HEK293 (cell line): ENCODE measurements around the gene FAM110D.

Experiments used
- CTCF ChIA-PET: fragments of 350-600 bp; formaldehyde crosslinking; extraction: SDS; loops from one replicate; lab custom pipeline; 2021; ENCODE audit warnings: antibody characterized with exemption; lab: Yijun Ruan, JAX
- POLR2A ChIA-PET: fragments of 300-600 bp; formaldehyde crosslinking; extraction: SDS; loops from one replicate; lab custom pipeline; 2020; ENCODE audit warnings: antibody characterized with exemption, inconsistent platforms; lab: Yijun Ruan, JAX
- H3K27ac ChIP-seq: fragments of 200-500 bp; sonication (Bioruptor generic); 2 replicates; pipeline ENCODE4 v1.5.1; 2014; ENCODE audit warnings: low read depth, low read length, control low read depth, inconsistent platforms; ENCODE audit errors: extremely low read depth
- H3K36me3 ChIP-seq, 2 experiments: fragments of 200-500 bp in 1 of 2; sonication (Bioruptor generic) in 1 of 2; 1 replicate in 1 of 2; 2 replicates in 1 of 2; pipeline ENCODE4 v1.5.1; 2014 to 2017; ENCODE audit warnings: inconsistent platforms in 2 of 2, low read length in 2 of 2; ENCODE audit not compliant: control insufficient read depth in 2 of 2, insufficient read depth in 1 of 2
- H3K4me1 ChIP-seq: fragments of 200-500 bp; sonication (Bioruptor generic); 2 replicates; pipeline ENCODE4 v1.5.1; 2014; ENCODE audit warnings: mild to moderate bottlenecking, low read length, inconsistent platforms; ENCODE audit not compliant: control insufficient read depth, insufficient read depth
- H3K4me3 ChIP-seq: 2 replicates; pipeline ENCODE4 v1.5.1; 2011; ENCODE audit warnings: low read depth, mild to moderate bottlenecking, control low read depth, low read length, moderate library complexity
- H3K9me3 ChIP-seq: fragments of 200-500 bp; sonication (Bioruptor generic); 2 replicates; pipeline ENCODE4 v1.5.1; 2014; ENCODE audit warnings: low read depth, low read length, inconsistent platforms; ENCODE audit not compliant: control insufficient read depth, insufficient read depth
- ELK4 ChIP-seq: IDR thresholded peaks from 2 replicates; pipeline ENCODE4 v1.6.1; 2011; ENCODE audit warnings: mild to moderate bottlenecking, low read depth, low read length, borderline replicate concordance
- GLI2 ChIP-seq: fragments of 450-650 bp; formaldehyde crosslinking; IDR thresholded peaks from 2 replicates; pipeline ENCODE4; 2017; ENCODE audit warnings: missing biosample characterization, missing genetic modification characterization, low read depth, borderline replicate concordance
- GLI4 ChIP-seq: fragments of 450-650 bp; formaldehyde crosslinking; IDR thresholded peaks from 2 replicates; pipeline ENCODE4 v1.5.1; 2016; ENCODE audit warnings: missing biosample characterization, missing genetic modification characterization
- GLIS2 ChIP-seq: fragments of 450-650 bp; formaldehyde crosslinking; IDR thresholded peaks from 2 replicates; pipeline ENCODE4 v1.5.1; 2016; ENCODE audit warnings: missing biosample characterization, missing genetic modification characterization
- KLF1 ChIP-seq: fragments of 450-650 bp; formaldehyde crosslinking; IDR thresholded peaks from 2 replicates; pipeline ENCODE4 v1.5.1; 2016; ENCODE audit warnings: missing biosample characterization, missing genetic modification characterization
- KLF10 ChIP-seq: fragments of 450-650 bp; IDR thresholded peaks from 2 replicates; pipeline ENCODE4 v1.5.1; 2018; ENCODE audit warnings: missing biosample characterization, mild to moderate bottlenecking, missing genetic modification characterization
- KLF8 ChIP-seq: fragments of 450-650 bp; formaldehyde crosslinking; IDR thresholded peaks from 2 replicates; pipeline ENCODE4 v1.5.1; 2016; ENCODE audit warnings: missing biosample characterization, missing genetic modification characterization
- KLF9 ChIP-seq: fragments of 450-650 bp; formaldehyde crosslinking; IDR thresholded peaks from 2 replicates; pipeline ENCODE4 v1.5.1; 2016; ENCODE audit warnings: missing biosample characterization, missing genetic modification characterization, low read depth
- MYNN ChIP-seq: fragments of 450-650 bp; formaldehyde crosslinking; IDR thresholded peaks from 2 replicates; pipeline ENCODE4 v1.5.1; 2016; ENCODE audit warnings: missing biosample characterization, missing genetic modification characterization, borderline replicate concordance
- SCRT2 ChIP-seq: fragments of 450-650 bp; formaldehyde crosslinking; IDR thresholded peaks from 2 replicates; pipeline ENCODE4 v1.5.1; 2016; ENCODE audit warnings: missing biosample characterization, missing genetic modification characterization
- YY1 ChIP-seq: fragments of 450-650 bp; formaldehyde crosslinking; IDR thresholded peaks from 2 replicates; pipeline ENCODE4 v1.5.1; 2018; ENCODE audit warnings: missing biosample characterization, missing genetic modification characterization
- YY2 ChIP-seq: fragments of 450-650 bp; formaldehyde crosslinking; IDR thresholded peaks from 2 replicates; pipeline ENCODE4 v1.5.1; 2016; ENCODE audit warnings: missing biosample characterization, missing genetic modification characterization
- ZBTB6 ChIP-seq: fragments of 450-650 bp; formaldehyde crosslinking; IDR thresholded peaks from 2 replicates; pipeline ENCODE4 v1.5.1; 2017; ENCODE audit warnings: missing biosample characterization, missing genetic modification characterization
- ZBTB7A ChIP-seq: fragments of 450-650 bp; formaldehyde crosslinking; IDR thresholded peaks from 2 replicates; pipeline ENCODE4 v1.5.1; 2016; ENCODE audit warnings: low read depth, missing biosample characterization, missing genetic modification characterization
- ZIC2 ChIP-seq: fragments of 450-650 bp; formaldehyde crosslinking; IDR thresholded peaks from 2 replicates; pipeline ENCODE4 v1.5.1; 2016; ENCODE audit warnings: missing biosample characterization, missing genetic modification characterization
- ZNF112 ChIP-seq: fragments of 450-650 bp; formaldehyde crosslinking; IDR thresholded peaks from 2 replicates; pipeline ENCODE4 v1.5.0; 2017; ENCODE audit warnings: missing biosample characterization, missing genetic modification characterization
- ZNF133 ChIP-seq: fragments of 450-650 bp; formaldehyde crosslinking; IDR thresholded peaks from 2 replicates; pipeline ENCODE4 v1.5.1; 2016; ENCODE audit warnings: missing biosample characterization, missing genetic modification characterization
- ZNF138 ChIP-seq: fragments of 450-650 bp; formaldehyde crosslinking; IDR thresholded peaks from 2 replicates; pipeline ENCODE4 v1.5.1; 2016; ENCODE audit warnings: missing biosample characterization, missing genetic modification characterization, borderline replicate concordance
- ZNF169 ChIP-seq: fragments of 450-650 bp; formaldehyde crosslinking; IDR thresholded peaks from 2 replicates; pipeline ENCODE4 v1.5.1; 2016; ENCODE audit warnings: missing biosample characterization, missing genetic modification characterization
- ZNF221 ChIP-seq: fragments of 450-650 bp; formaldehyde crosslinking; IDR thresholded peaks from 2 replicates; pipeline ENCODE4 v1.5.1; 2017; ENCODE audit warnings: missing biosample characterization, missing genetic modification characterization, borderline replicate concordance
- ZNF248 ChIP-seq: fragments of 450-650 bp; formaldehyde crosslinking; IDR thresholded peaks from 2 replicates; pipeline ENCODE4 v1.5.1; 2017; ENCODE audit warnings: missing biosample characterization, missing genetic modification characterization
- ZNF266 ChIP-seq: fragments of 450-650 bp; formaldehyde crosslinking; IDR thresholded peaks from 2 replicates; pipeline ENCODE4 v1.5.1; 2016; ENCODE audit warnings: missing biosample characterization, missing genetic modification characterization, low read depth
- ZNF37A ChIP-seq: fragments of 450-650 bp; IDR thresholded peaks from 2 replicates; pipeline ENCODE4 v1.5.1; 2018; ENCODE audit warnings: missing biosample characterization, missing genetic modification characterization
- ZNF449 ChIP-seq: fragments of 450-650 bp; formaldehyde crosslinking; IDR thresholded peaks from 2 replicates; pipeline ENCODE4 v1.5.1; 2017; ENCODE audit warnings: missing biosample characterization, mild to moderate bottlenecking, missing genetic modification characterization, moderate library complexity
- ZNF548 ChIP-seq: fragments of 450-650 bp; formaldehyde crosslinking; IDR thresholded peaks from 2 replicates; pipeline ENCODE4 v1.5.1; 2016; ENCODE audit warnings: missing biosample characterization, missing genetic modification characterization
- ZNF600 ChIP-seq: fragments of 450-650 bp; formaldehyde crosslinking; IDR thresholded peaks from 2 replicates; pipeline ENCODE4 v1.5.1; 2016; ENCODE audit warnings: missing biosample characterization, missing genetic modification characterization
- ZNF645 ChIP-seq: fragments of 450-650 bp; formaldehyde crosslinking; IDR thresholded peaks from 2 replicates; pipeline ENCODE4; 2016; ENCODE audit warnings: missing biosample characterization, missing genetic modification characterization
- ZNF692 ChIP-seq: fragments of 450-650 bp; formaldehyde crosslinking; IDR thresholded peaks from 2 replicates; pipeline ENCODE4 v1.5.1; 2016; ENCODE audit warnings: missing biosample characterization, missing genetic modification characterization
- ZNF701 ChIP-seq: fragments of 450-650 bp; formaldehyde crosslinking; IDR thresholded peaks from 2 replicates; pipeline ENCODE4 v1.5.1; 2016; ENCODE audit warnings: missing biosample characterization, missing genetic modification characterization

Gene FAM110D

GRCh38 chr1:26169198-26169554 lies 10.3 kb downstream of the FAM110D start:
- no peak for TF ChIP-seq ZNF169 (tag by site-specific recombination)
- TF ChIP-seq KLF8 (tag by site-specific recombination), result no peak
- TF ChIP-seq ZNF449 (tag by site-specific recombination), result no peak
- no peak for TF ChIP-seq KLF10 (tag by site-specific recombination)
- TF ChIP-seq GLI2 (tag by site-specific recombination), result no peak
- no peak for TF ChIP-seq ZNF692
- no peak for TF ChIP-seq ZNF221 (tag by site-specific recombination)
- no peak for TF ChIP-seq ZNF266 (tag by site-specific recombination)
- TF ChIP-seq MYNN (tag by site-specific recombination), result no peak
- no peak for TF ChIP-seq KLF9 (tag by site-specific recombination)
- no peak for TF ChIP-seq KLF1 (tag by site-specific recombination)
- TF ChIP-seq YY2 (tag by site-specific recombination), result no peak
- TF ChIP-seq ZBTB6 (tag by site-specific recombination), result no peak
- no peak for TF ChIP-seq ZNF645 (tag by site-specific recombination)
- no peak for TF ChIP-seq ZNF37A (tag by site-specific recombination)
- no peak for TF ChIP-seq YY1 (tag by site-specific recombination)
- no peak for TF ChIP-seq ELK4
- Histone ChIP-seq H3K4me3 (no peak overlapping the region), H3K36me3 (peaks cover 0 to 10% of the 10 kb centered on the region in 2 experiments; a peak in 1 of 3 replicates), H3K4me1 (peaks cover 7% of the 10 kb centered on the region; the same call in 1 of the 2 replicates), H3K9me3 (no peaks in the 10 kb centered on the region), H3K27ac (no peak overlapping the region)
- CTCF ChIA-PET, result interaction anchor here (0.5 to 2.0 kb wide), 22 partner anchors 8 to 1247 kb away, joined by 3 to 16 read pairs (median 4); partner anchors contain the start of gene CEP85
- POLR2A ChIA-PET, result interaction anchor here (0.6 to 2.9 kb wide), 6 partner anchors 8 to 65 kb away, joined by 3 to 23 read pairs (median 4); partner anchors contain the start of gene CEP85

GRCh38 chr1:26169669-26170471 lies 11.0 kb downstream of the FAM110D start, which contains the start of gene ZNF593:
Gene ZNF593 (plus strand): TSS chr1:26169908. CDS start chr1:26169984, 76 bp downstream.
- peak within 1 kb of the TSS; percentile 59; the same call in 1 of the 2 replicates for H3K27ac ChIP-seq
- no peaks in the 10 kb centered on the region for H3K9me3 ChIP-seq
- peaks cover 7% of the 10 kb centered on the region; the same call in 1 of the 2 replicates for H3K4me1 ChIP-seq
- ChIA-PET CTCF (interaction anchor here (0.6 to 2.0 kb wide), 27 partner anchors 9 to 1210 kb away, joined by 3 to 16 read pairs (median 4); partner anchors contain the start of genes CATSPER4 and CEP85), POLR2A (interaction anchor here (0.6 to 2.9 kb wide), 7 partner anchors 8 to 260 kb away, joined by 3 to 23 read pairs (median 4); partner anchors contain the start of gene CEP85)
- peak within 1 kb of the TSS; percentile 68 for H3K4me3 ChIP-seq
- H3K36me3 ChIP-seq, result peaks cover 0 to 10% of the 10 kb centered on the region in 2 experiments; a peak in 1 of 3 replicates
- TF ChIP-seq GLI4 (tag by site-specific recombination), result peak; percentile 44; the same call in 1 of the 2 replicates
- peak; percentile 98 for TF ChIP-seq GLIS2 (tag by site-specific recombination)
- TF ChIP-seq ZNF248 (tag by site-specific recombination), result no peak
- peak; percentile 99 for TF ChIP-seq ZBTB7A
- peak; percentile 82 for TF ChIP-seq KLF10 (tag by site-specific recombination)
- peak; percentile 83 for TF ChIP-seq ZIC2 (tag by site-specific recombination)
- TF ChIP-seq ZNF701, result no peak
- no peak for TF ChIP-seq ZNF138 (tag by site-specific recombination)
- TF ChIP-seq ZNF133 (tag by site-specific recombination), result 0 out of 2 replicates have a peak, but pooled peaks have one; percentile 43
- TF ChIP-seq ZNF112 (tag by site-specific recombination), result no peak
- no peak for TF ChIP-seq ZNF548 (tag by site-specific recombination)
- peak; percentile 46; the same call in 1 of the 2 replicates for TF ChIP-seq SCRT2 (tag by site-specific recombination)
- peak; percentile 59; the same call in 1 of the 2 replicates for TF ChIP-seq ZNF169 (tag by site-specific recombination)
- TF ChIP-seq ZNF600, result peak; percentile 86
